RWPE2 (cell line): Measurements from ENCODE around the gene TNRC6C.
"Not testable (repeated sequence)": the region's sequence is repeated elsewhere in the genome, so short reads cannot be mapped to it uniquely, and the experiment has no call there.

ENCODE experiments used
- ATAC-seq: fragments of 200-7000 bp; cut with Tn5 transposase; 3 replicates; pipeline ENCODE4 v1.9.1; 2021; ENCODE audit warnings: low read depth
- DNase-seq: peaks from one replicate; pipeline ENCODE4 v3.0.0-alpha.2; 2020; ENCODE audit warnings: low spot score
- H3K27ac ChIP-seq: fragments of 450-650 bp; 2 replicates; pipeline ENCODE4 v1.5.1; 2017; ENCODE audit warnings: mild to moderate bottlenecking; ENCODE audit not compliant: poor library complexity, severe bottlenecking
- H3K27me3 ChIP-seq: fragments of 250-450 bp; sonication (Bioruptor Pico); 2 replicates; pipeline ENCODE4 v1.5.1; 2021; ENCODE audit warnings: mild to moderate bottlenecking, moderate library complexity; ENCODE audit not compliant: insufficient read depth, poor library complexity, severe bottlenecking
- H3K36me3 ChIP-seq: fragments of 250-450 bp; sonication (Bioruptor Pico); 2 replicates; pipeline ENCODE4 v1.5.1; 2020; ENCODE audit warnings: low read depth, mild to moderate bottlenecking, moderate library complexity
- H3K4me1 ChIP-seq: fragments of 250-450 bp; sonication (Bioruptor Pico); 2 replicates; pipeline ENCODE4 v1.5.1; 2021; ENCODE audit warnings: mild to moderate bottlenecking, moderate library complexity; ENCODE audit not compliant: insufficient read depth, poor library complexity, severe bottlenecking
- H3K4me3 ChIP-seq: fragments of 250-450 bp; sonication (Bioruptor Pico); 2 replicates; pipeline ENCODE4 v1.5.1; 2021; ENCODE audit warnings: mild to moderate bottlenecking, moderate library complexity; ENCODE audit not compliant: severe bottlenecking
- H3K9me3 ChIP-seq: fragments of 250-450 bp; sonication (Bioruptor Pico); 2 replicates; pipeline ENCODE4 v1.5.1; 2021; ENCODE audit warnings: mild to moderate bottlenecking, moderate library complexity; ENCODE audit not compliant: severe bottlenecking
- TF ChIP-seq, protein P1 (sequence below): fragments of 450-650 bp; IDR thresholded peaks from one replicate; pipeline ENCODE4 v1.5.1; 2017; ENCODE audit warnings: mild to moderate bottlenecking, moderate library complexity; ENCODE audit not compliant: poor library complexity, severe bottlenecking

TNRC6C gene

GRCh38 chr17:77968788-77969187 is 10.3 kb downstream of the TNRC6C start:
- Histone ChIP-seq H3K4me3 (no peak overlapping the region), H3K27me3 (peaks cover 51% of the 10 kb centered on the region), H3K4me1 (no peaks in the 10 kb centered on the region), H3K9me3 (no peaks in the 10 kb centered on the region), H3K27ac (no peak overlapping the region), H3K36me3 (no peaks in the 10 kb centered on the region)
- no peak for DNase-seq
- TF ChIP-seq, protein P1, sequence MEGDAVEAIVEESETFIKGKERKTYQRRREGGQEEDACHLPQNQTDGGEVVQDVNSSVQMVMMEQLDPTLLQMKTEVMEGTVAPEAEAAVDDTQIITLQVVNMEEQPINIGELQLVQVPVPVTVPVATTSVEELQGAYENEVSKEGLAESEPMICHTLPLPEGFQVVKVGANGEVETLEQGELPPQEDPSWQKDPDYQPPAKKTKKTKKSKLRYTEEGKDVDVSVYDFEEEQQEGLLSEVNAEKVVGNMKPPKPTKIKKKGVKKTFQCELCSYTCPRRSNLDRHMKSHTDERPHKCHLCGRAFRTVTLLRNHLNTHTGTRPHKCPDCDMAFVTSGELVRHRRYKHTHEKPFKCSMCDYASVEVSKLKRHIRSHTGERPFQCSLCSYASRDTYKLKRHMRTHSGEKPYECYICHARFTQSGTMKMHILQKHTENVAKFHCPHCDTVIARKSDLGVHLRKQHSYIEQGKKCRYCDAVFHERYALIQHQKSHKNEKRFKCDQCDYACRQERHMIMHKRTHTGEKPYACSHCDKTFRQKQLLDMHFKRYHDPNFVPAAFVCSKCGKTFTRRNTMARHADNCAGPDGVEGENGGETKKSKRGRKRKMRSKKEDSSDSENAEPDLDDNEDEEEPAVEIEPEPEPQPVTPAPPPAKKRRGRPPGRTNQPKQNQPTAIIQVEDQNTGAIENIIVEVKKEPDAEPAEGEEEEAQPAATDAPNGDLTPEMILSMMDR, result no peak
- no peak for ATAC-seq

GRCh38 chr17:77972271-77972670 is 13.8 kb downstream of the TNRC6C start:
- not testable (repeated sequence) for H3K4me1 ChIP-seq, H3K27ac ChIP-seq, H3K36me3 ChIP-seq, H3K4me3 ChIP-seq, DNase-seq, ATAC-seq, H3K9me3 ChIP-seq
- H3K27me3 ChIP-seq, result peaks cover 52% of the 10 kb centered on the region

- Histone ChIP-seq H3K4me1 (no peaks in the 10 kb centered on the region), H3K4me3 (no peak overlapping the region), H3K27me3 (peaks cover 63% of the 10 kb centered on the region), H3K9me3 (no peaks in the 10 kb centered on the region), H3K27ac (no peak overlapping the region), H3K36me3 (no peaks in the 10 kb centered on the region)
- ATAC-seq, result no peak
- DNase-seq, result no peak
- TF ChIP-seq, protein P1, result no peak
Observed at GRCh38 chr17:77973953-77974352, 15.4 kb downstream of the TNRC6C start.

GRCh38 chr17:77974396-77974795 is 15.9 kb downstream of the TNRC6C start:
- ATAC-seq, result no peak
- TF ChIP-seq, protein P1, result no peak
- peaks cover 66% of the 10 kb centered on the region for H3K27me3 ChIP-seq

DNA sequence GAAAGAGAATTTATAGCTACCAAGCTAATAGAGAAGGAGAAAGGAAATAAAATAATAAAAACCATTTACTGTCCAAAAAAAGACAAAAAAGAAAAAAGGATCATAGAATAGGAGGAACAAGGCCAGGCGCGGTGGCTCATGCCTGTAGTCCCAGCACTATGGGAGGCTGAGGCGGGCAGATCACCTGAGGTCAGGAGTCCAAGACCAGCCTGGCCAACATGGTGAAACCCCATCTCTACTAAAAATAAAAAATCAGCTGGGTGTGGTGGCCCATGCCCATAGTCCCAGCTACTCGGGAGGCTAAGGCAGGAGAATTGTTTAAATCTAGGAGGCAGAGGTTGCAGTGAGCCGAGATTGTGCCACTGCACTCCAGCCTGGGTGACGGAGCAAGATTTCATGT is 23.9 kb downstream of the TNRC6C start:
- not testable (repeated sequence) for H3K9me3 ChIP-seq, H3K4me3 ChIP-seq, H3K36me3 ChIP-seq, DNase-seq, ATAC-seq, H3K27ac ChIP-seq, H3K4me1 ChIP-seq
- H3K27me3 ChIP-seq, result peaks cover 39% of the 10 kb centered on the region

More at GRCh38 chr17:77974396-77974795, 15.9 kb downstream of the TNRC6C start:
- no peak overlapping the region for H3K27ac ChIP-seq
- no peaks in the 10 kb centered on the region for H3K9me3 ChIP-seq
- H3K36me3 ChIP-seq, result no peaks in the 10 kb centered on the region
- no peak overlapping the region for H3K4me3 ChIP-seq
- no peak for DNase-seq
- no peaks in the 10 kb centered on the region for H3K4me1 ChIP-seq

GRCh38 chr17:77990301-77990700 is 31.8 kb downstream of the TNRC6C start:
- no peaks in the 10 kb centered on the region for H3K36me3 ChIP-seq
- no peak overlapping the region for H3K4me3 ChIP-seq
- H3K9me3 ChIP-seq, result no peaks in the 10 kb centered on the region
- no peak overlapping the region for H3K27ac ChIP-seq
- ATAC-seq (no peak), DNase-seq (no peak)
- no peaks in the 10 kb centered on the region for H3K4me1 ChIP-seq
- H3K27me3 ChIP-seq, result peaks cover 23% of the 10 kb centered on the region
- TF ChIP-seq, protein P1, result no peak

DNA sequence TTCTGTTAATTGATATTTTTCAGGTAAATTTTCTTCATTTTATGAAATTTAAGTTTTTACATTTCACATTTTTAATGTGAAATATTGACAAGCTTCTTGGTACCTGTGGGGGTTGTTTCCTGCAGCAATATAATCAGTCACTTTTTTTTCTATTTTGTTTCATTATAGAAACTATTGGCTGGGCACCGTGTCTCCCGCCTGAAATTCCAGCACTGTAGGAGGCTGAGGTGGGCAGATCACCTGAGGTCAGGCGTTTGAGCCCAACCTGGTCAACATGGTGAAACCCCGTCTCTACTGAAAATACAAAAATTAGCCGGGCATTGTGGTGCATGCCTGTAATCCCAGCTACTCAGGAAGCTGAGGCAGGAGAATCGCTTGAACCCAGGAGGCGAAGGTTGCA is 35.2 kb downstream of the TNRC6C start:
- H3K9me3 ChIP-seq, H3K4me3 ChIP-seq, H3K27me3 ChIP-seq, DNase-seq, H3K27ac ChIP-seq, ATAC-seq, H3K4me1 ChIP-seq, H3K36me3 ChIP-seq: not testable (repeated sequence)
